HCT116 (cell line): ENCODE measurements around the gene MEP1B.

Experiments used
- ATF3 ChIP-seq: IDR thresholded peaks from 2 replicates; pipeline ENCODE4 v1.6.1; 2012
- CEBPB ChIP-seq: IDR thresholded peaks from 2 replicates; pipeline ENCODE4 v1.6.1; 2012; ENCODE audit warnings: low read depth
- EZH2 ChIP-seq: fragments of 200-600 bp; sonication (generic); IDR thresholded peaks from 2 replicates; pipeline ENCODE4 v1.6.1; 2017; ENCODE audit warnings: antibody characterized with exemption, mixed run types
- JUND ChIP-seq: IDR thresholded peaks from 2 replicates; pipeline ENCODE4 v1.6.1; 2012
- POLR2A ChIP-seq: IDR thresholded peaks from 2 replicates; pipeline ENCODE4 v1.7.0; 2011; ENCODE audit warnings: borderline replicate concordance; ENCODE audit not compliant: insufficient read depth, insufficient read length; ENCODE audit errors: extremely low read depth
- POLR2AphosphoS5 ChIP-seq: IDR thresholded peaks from 2 replicates; pipeline ENCODE4 v1.6.1; 2011; ENCODE audit warnings: mild to moderate bottlenecking, low read depth, low read length, moderate library complexity
- REST ChIP-seq: IDR thresholded peaks from 2 replicates; pipeline ENCODE4 v1.6.1; 2012; ENCODE audit warnings: low read depth
- SIN3A ChIP-seq: IDR thresholded peaks from 2 replicates; pipeline ENCODE4 v1.6.1; 2012; ENCODE audit warnings: low read depth
- SRF ChIP-seq: IDR thresholded peaks from 2 replicates; pipeline ENCODE4 v1.6.1; 2012; ENCODE audit warnings: low read depth
- TF ChIP-seq, protein P1 (sequence below), 3 experiments: fragments of 200-600 bp in 1 of 3; sonication (generic) in 1 of 3; IDR thresholded peaks in 2 of 3; conservative IDR thresholded peaks in 1 of 3; 2 replicates each; pipeline ENCODE4 v1.5.1; 2012 to 2017; ENCODE audit warnings: low read depth in 2 of 3, low read length in 2 of 3, antibody characterized with exemption in 1 of 3, borderline replicate concordance in 1 of 3, control low read depth in 1 of 3, mild to moderate bottlenecking in 1 of 3, mixed read lengths in 1 of 3, mixed run types in 1 of 3, moderate library complexity in 1 of 3; ENCODE audit not compliant: insufficient read depth in 1 of 3

- TF ChIP-seq, protein P1, sequence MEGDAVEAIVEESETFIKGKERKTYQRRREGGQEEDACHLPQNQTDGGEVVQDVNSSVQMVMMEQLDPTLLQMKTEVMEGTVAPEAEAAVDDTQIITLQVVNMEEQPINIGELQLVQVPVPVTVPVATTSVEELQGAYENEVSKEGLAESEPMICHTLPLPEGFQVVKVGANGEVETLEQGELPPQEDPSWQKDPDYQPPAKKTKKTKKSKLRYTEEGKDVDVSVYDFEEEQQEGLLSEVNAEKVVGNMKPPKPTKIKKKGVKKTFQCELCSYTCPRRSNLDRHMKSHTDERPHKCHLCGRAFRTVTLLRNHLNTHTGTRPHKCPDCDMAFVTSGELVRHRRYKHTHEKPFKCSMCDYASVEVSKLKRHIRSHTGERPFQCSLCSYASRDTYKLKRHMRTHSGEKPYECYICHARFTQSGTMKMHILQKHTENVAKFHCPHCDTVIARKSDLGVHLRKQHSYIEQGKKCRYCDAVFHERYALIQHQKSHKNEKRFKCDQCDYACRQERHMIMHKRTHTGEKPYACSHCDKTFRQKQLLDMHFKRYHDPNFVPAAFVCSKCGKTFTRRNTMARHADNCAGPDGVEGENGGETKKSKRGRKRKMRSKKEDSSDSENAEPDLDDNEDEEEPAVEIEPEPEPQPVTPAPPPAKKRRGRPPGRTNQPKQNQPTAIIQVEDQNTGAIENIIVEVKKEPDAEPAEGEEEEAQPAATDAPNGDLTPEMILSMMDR (IDR thresholded peaks at IDR 0.05 in 2 of 3, conservative IDR thresholded peaks at IDR 0.05 in 1 of 3; ENCODE audit: borderline replicate concordance in 1 of 3, insufficient read depth in 1 of 3, low read depth in 2 of 3, low read length in 2 of 3) = no peak
- TF ChIP-seq POLR2AphosphoS5 (no peak), REST (no peak), SIN3A (no peak), POLR2A (no peak), SRF (no peak), EZH2 (no peak), JUND (no peak), CEBPB (no peak), ATF3 (no peak)
Observed at GRCh38 chr18:32190209-32190608, 370 bp downstream of the MEP1B start.
